Measurements from ENCODE around the gene SH3YL1.

Gene SH3YL1

GRCh38 chr2:263774-264492, at the start of gene SH3YL1:
TSS of gene SH3YL1 (minus strand) at chr2:264032. CDS start at chr2:263984, 48 bp downstream.
- no peak for DNase-seq (ENCODE audit: extremely low spot score)
- no peak for TF ChIP-seq HDGF (IDR thresholded peaks at IDR 0.05; ENCODE audit: borderline replicate concordance)
- no peak for TF ChIP-seq CTBP1 (IDR thresholded peaks at IDR 0.05; ENCODE audit: borderline replicate concordance)
- TF ChIP-seq ZNF384 (IDR thresholded peaks at IDR 0.05) = no peak
- no peak for TF ChIP-seq ARNT (IDR thresholded peaks at IDR 0.05)
- TF ChIP-seq ELF4 (IDR thresholded peaks at IDR 0.05) = no peak
- TF ChIP-seq SP1 (IDR thresholded peaks at IDR 0.05) = no peak
- TF ChIP-seq PKNOX1 (IDR thresholded peaks at IDR 0.05) = no peak
- no peak for TF ChIP-seq NFRKB (IDR thresholded peaks at IDR 0.05)
- TF ChIP-seq FOXA1 (IDR thresholded peaks at IDR 0.05) = no peak
- TF ChIP-seq FOXK2 (IDR thresholded peaks at IDR 0.05) = no peak
- no peak for TF ChIP-seq FOXM1 (IDR thresholded peaks at IDR 0.05; ENCODE audit: borderline replicate concordance)
- TF ChIP-seq TARDBP (IDR thresholded peaks at IDR 0.05) = no peak
- no peak for TF ChIP-seq SUZ12 (IDR thresholded peaks at IDR 0.05)
- TF ChIP-seq L3MBTL2 (conservative IDR thresholded peaks at IDR 0.05) = no peak; the same call in 1 of the 2 replicates
- TF ChIP-seq BHLHE40 (IDR thresholded peaks at IDR 0.05; ENCODE audit: borderline replicate concordance) = no peak
- TF ChIP-seq LEF1 (IDR thresholded peaks at IDR 0.05; ENCODE audit: borderline replicate concordance) = no peak
- POLR2A ChIA-PET = interaction anchor here (0.6 kb wide), 1 partner anchor 22 kb away, joined by 3 read pairs; no protein-coding TSS in a partner anchor
- CTCF ChIA-PET = no interaction called here

- CTCF ChIA-PET = no interaction called here
Measured at GRCh38 chr2:310994-311393, 47.2 kb upstream of the SH3YL1 start.

GRCh38 chr2:309954-310510, 46.2 kb upstream of the SH3YL1 start:
- ChIA-PET POLR2A (no interaction called here), CTCF (interaction anchor here (0.6 kb wide), 1 partner anchor 25 kb away, joined by 3 read pairs; no protein-coding TSS in a partner anchor)
- TF ChIP-seq PKNOX1 (IDR thresholded peaks at IDR 0.05) (no peak), LEF1 (IDR thresholded peaks at IDR 0.05; ENCODE audit: borderline replicate concordance) (no peak), ZNF384 (IDR thresholded peaks at IDR 0.05) (no peak), FOXA1 (IDR thresholded peaks at IDR 0.05) (no peak), SP1 (IDR thresholded peaks at IDR 0.05) (no peak), L3MBTL2 (conservative IDR thresholded peaks at IDR 0.05) (no peak)
- DNase-seq (ENCODE audit: extremely low spot score) = no peak

More at GRCh38 chr2:310994-311393, 47.2 kb upstream of the SH3YL1 start:
- POLR2A ChIA-PET = no interaction called here
- no peak for DNase-seq (ENCODE audit: extremely low spot score)
- TF ChIP-seq ARNT (IDR thresholded peaks at IDR 0.05) (no peak), BHLHE40 (IDR thresholded peaks at IDR 0.05; ENCODE audit: borderline replicate concordance) (no peak), TARDBP (IDR thresholded peaks at IDR 0.05) (no peak), PKNOX1 (IDR thresholded peaks at IDR 0.05) (no peak), ELF4 (IDR thresholded peaks at IDR 0.05) (no peak), L3MBTL2 (conservative IDR thresholded peaks at IDR 0.05) (no peak), ZNF384 (IDR thresholded peaks at IDR 0.05) (no peak), FOXA1 (IDR thresholded peaks at IDR 0.05) (no peak), NFRKB (IDR thresholded peaks at IDR 0.05) (no peak), SUZ12 (IDR thresholded peaks at IDR 0.05) (no peak), CTBP1 (IDR thresholded peaks at IDR 0.05; ENCODE audit: borderline replicate concordance) (no peak)

GRCh38 chr2:309148-309953, 45.5 kb upstream of the SH3YL1 start:
- ChIA-PET CTCF (interaction anchor here (0.6 kb wide), 1 partner anchor 24 kb away, joined by 3 read pairs; no protein-coding TSS in a partner anchor), POLR2A (no interaction called here)
- TF ChIP-seq ZNF384 (IDR thresholded peaks at IDR 0.05) = no peak
- TF ChIP-seq LEF1 (IDR thresholded peaks at IDR 0.05; ENCODE audit: borderline replicate concordance) = no peak
- TF ChIP-seq FOXK2 (IDR thresholded peaks at IDR 0.05) = no peak
- TF ChIP-seq HDGF (IDR thresholded peaks at IDR 0.05; ENCODE audit: borderline replicate concordance) = no peak
- no peak for TF ChIP-seq PKNOX1 (IDR thresholded peaks at IDR 0.05)
- no peak for TF ChIP-seq BHLHE40 (IDR thresholded peaks at IDR 0.05; ENCODE audit: borderline replicate concordance)
- TF ChIP-seq ELF4 (IDR thresholded peaks at IDR 0.05) = no peak
- TF ChIP-seq SP1 (IDR thresholded peaks at IDR 0.05) = no peak
- no peak for TF ChIP-seq NFRKB (IDR thresholded peaks at IDR 0.05)
- no peak for TF ChIP-seq ARNT (IDR thresholded peaks at IDR 0.05)
- no peak for DNase-seq (ENCODE audit: extremely low spot score)

- ChIA-PET POLR2A (no interaction called here), CTCF (no interaction called here)
Measured at GRCh38 chr2:305366-305765, 41.5 kb upstream of the SH3YL1 start.

More at GRCh38 chr2:305366-305765, 41.5 kb upstream of the SH3YL1 start:
- no peak for TF ChIP-seq BHLHE40 (IDR thresholded peaks at IDR 0.05; ENCODE audit: borderline replicate concordance)
- TF ChIP-seq PKNOX1 (IDR thresholded peaks at IDR 0.05) = no peak
- no peak for TF ChIP-seq SP1 (IDR thresholded peaks at IDR 0.05)
- TF ChIP-seq ARNT (IDR thresholded peaks at IDR 0.05) = no peak
- no peak for TF ChIP-seq TARDBP (IDR thresholded peaks at IDR 0.05)
- TF ChIP-seq FOXK2 (IDR thresholded peaks at IDR 0.05) = no peak
- no peak for TF ChIP-seq CTBP1 (IDR thresholded peaks at IDR 0.05; ENCODE audit: borderline replicate concordance)
- no peak for TF ChIP-seq LEF1 (IDR thresholded peaks at IDR 0.05; ENCODE audit: borderline replicate concordance)
- TF ChIP-seq FOXA1 (IDR thresholded peaks at IDR 0.05) = no peak
- TF ChIP-seq NFRKB (IDR thresholded peaks at IDR 0.05) = no peak
- no peak for TF ChIP-seq SUZ12 (IDR thresholded peaks at IDR 0.05)
- no peak for TF ChIP-seq ZNF384 (IDR thresholded peaks at IDR 0.05)
- TF ChIP-seq ELF4 (IDR thresholded peaks at IDR 0.05) = no peak
- TF ChIP-seq HDGF (IDR thresholded peaks at IDR 0.05; ENCODE audit: borderline replicate concordance) = no peak
- no peak for TF ChIP-seq FOXM1 (IDR thresholded peaks at IDR 0.05; ENCODE audit: borderline replicate concordance)
- TF ChIP-seq L3MBTL2 (conservative IDR thresholded peaks at IDR 0.05) = no peak
- no peak for DNase-seq (ENCODE audit: extremely low spot score)
